Stimulated activated effector memory CD8-positive, alpha-beta T cell treated with anti-CD3 and anti-CD28 coated beads, Interleukin-12 subunit alpha, Interleukin-12 subunit beta, amount 100 ng/mL, for 72 hours (primary cell): ENCODE results near the gene TANK.

Experiments
- ATAC-seq: fragments of 150-1000 bp; cut with Tn5 transposase; 2 replicates; pipeline ENCODE4 v1.10.0; 2021
- DNase-seq, 2 donors: peaks; one replicate each; pipeline ENCODE4 v3.0.0; 2021 to 2022; ENCODE audit warnings: low spot score in 2 of 2
- H3K27ac Mint-ChIP-seq: one replicate; pipeline ENCODE4 v1.8.0; 2022; ENCODE audit warnings: mild to moderate bottlenecking, mixed read lengths
- H3K36me3 Mint-ChIP-seq: one replicate; pipeline ENCODE4 v1.8.0; 2022; ENCODE audit warnings: mild to moderate bottlenecking, mixed read lengths
- H3K4me1 Mint-ChIP-seq: one replicate; pipeline ENCODE4 v1.8.0; 2022; ENCODE audit warnings: mixed read lengths
- H3K4me3 Mint-ChIP-seq: one replicate; pipeline ENCODE4 v1.8.0; 2022; ENCODE audit warnings: mild to moderate bottlenecking, mixed read lengths
- H3K9me3 Mint-ChIP-seq: one replicate; pipeline ENCODE4 v1.8.0; 2022; ENCODE audit warnings: mixed read lengths

The TANK gene

DNA sequence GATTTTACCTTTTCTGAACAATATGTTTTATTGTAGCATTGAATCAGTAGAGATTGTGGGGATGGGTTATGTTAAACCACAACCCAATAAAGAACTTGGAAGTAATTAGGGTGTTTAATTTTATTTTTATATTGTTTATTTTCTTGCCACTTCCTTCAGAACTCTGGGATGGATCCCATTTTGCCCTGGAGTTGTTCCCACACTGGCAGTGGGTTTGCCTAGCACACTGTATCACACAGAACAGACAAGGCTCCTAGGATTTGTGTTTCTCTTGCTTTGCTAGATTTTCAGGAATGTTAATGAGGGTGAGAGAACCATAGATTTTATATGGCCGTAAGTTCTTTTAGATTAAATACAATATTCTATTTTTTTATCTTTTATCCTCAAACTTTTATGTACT lies 59.0 kb downstream of the TANK start:
- ATAC-seq (no peak), DNase-seq (no peak)
- Mint-ChIP-seq H3K9me3 (no peaks in the 10 kb centered on the region), H3K4me1 (peaks cover 31% of the 10 kb centered on the region), H3K4me3 (no peak overlapping the region), H3K36me3 (peaks cover 87% of the 10 kb centered on the region), H3K27ac (peak overlapping the region; percentile 63)

DNA sequence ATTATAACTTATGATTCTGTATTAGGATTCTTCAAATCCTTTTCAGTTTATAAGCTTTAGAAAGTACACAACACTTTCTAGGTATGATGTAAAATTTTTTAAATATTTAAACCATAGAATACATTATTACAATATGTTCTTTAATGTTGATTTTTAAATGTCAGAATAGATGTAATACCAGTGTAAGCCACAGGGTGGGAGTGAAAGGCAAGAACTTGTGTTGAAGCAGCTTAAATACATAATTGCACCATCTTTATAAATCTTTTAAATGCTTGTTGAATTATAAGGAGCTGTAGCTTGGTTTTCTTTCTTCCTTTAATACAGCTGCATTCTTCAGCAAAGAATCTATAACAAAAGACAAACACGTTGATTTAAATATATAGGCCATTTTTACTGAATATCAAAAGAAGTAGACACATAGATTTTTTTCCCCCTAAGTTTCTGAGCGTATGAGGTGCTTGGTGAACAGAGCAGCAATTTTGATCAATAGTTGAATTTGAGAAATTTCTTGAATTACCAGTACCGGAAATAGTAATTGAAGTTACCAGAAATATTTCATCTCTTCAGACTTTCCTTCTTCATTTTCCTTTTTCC lies 63.0 kb downstream of the TANK start:
- Mint-ChIP-seq H3K36me3 (peaks cover 96% of the 10 kb centered on the region), H3K9me3 (no peaks in the 10 kb centered on the region), H3K4me3 (no peak overlapping the region), H3K4me1 (peaks cover 7% of the 10 kb centered on the region), H3K27ac (no peak overlapping the region)
- DNase-seq (no peak), ATAC-seq (no peak)

DNA sequence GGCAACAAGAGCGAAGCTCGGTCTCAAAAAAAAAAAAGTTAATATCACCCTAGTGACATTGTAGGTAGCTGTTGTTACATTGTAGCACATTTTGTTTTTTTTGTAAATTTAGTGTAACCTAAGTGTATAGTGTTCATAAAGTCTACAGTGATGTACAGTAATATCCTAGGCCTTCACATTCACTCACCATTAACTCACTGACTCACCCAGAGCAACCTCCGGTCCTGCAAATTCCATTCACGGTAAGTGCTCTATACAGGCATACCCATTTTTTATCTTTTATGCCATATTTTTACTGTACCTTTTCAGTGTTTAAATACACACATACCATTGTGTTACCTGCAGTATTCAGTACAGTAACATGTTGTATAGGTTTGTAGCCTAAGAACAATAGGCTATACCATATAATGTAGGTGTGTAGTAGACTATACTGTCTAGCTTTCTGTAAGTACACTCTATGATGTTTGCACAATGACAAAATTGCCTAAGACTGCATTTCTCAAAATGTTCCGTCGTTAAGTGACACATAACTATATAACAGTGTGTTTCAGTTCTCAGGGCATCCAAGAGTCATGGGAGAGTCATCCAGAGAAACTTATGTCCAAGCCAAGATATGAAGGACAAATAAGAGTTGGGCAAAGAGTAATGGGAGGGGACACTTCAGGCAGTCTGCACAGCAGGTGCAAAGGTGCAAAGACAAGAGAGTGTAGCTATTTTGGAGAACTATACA lies 68.4 kb downstream of the TANK start:
- Mint-ChIP-seq H3K9me3 (no peaks in the 10 kb centered on the region), H3K4me1 (no peaks in the 10 kb centered on the region), H3K27ac (peak overlapping the region; percentile 5), H3K4me3 (no peak overlapping the region), H3K36me3 (peaks cover 99% of the 10 kb centered on the region)
- DNase-seq (no peak), ATAC-seq (no peak)

DNA sequence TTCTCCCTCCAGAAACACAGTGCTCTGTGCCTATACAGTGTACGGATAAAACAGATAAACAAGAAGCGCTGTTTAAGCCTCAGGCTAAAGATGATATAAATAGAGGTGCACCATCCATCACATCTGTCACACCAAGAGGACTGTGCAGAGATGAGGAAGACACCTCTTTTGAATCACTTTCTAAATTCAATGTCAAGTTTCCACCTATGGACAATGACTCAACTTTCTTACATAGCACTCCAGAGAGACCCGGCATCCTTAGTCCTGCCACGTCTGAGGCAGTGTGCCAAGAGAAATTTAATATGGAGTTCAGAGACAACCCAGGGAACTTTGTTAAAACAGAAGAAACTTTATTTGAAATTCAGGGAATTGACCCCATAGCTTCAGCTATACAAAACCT lies 70.7 kb downstream of the TANK start:
- peak overlapping the region; percentile 26 for H3K27ac Mint-ChIP-seq

DNA sequence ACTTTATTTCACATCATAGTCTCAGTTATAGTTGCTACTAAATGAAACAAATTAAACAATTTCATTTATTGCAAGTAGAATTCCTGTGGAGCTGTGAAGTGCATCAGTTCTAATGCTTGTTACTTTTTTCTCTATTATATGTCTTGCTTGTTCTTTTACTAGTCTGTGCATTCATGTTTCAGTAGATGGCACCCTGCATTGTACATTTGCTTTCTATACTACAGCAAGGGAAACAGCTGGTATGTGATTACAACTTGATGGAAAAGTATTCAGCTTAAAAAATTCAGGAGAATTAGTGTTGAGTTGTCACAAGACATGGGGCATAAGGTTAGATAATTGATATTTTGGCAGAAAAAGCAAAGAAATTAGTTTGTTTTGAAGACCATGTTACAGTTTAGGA lies 72.3 kb downstream of the TANK start:
- Mint-ChIP-seq H3K27ac (no peak overlapping the region), H3K4me3 (no peak overlapping the region), H3K4me1 (peaks cover 17% of the 10 kb centered on the region), H3K36me3 (peaks cover 99% of the 10 kb centered on the region), H3K9me3 (no peaks in the 10 kb centered on the region)
- DNase-seq (no peak), ATAC-seq (no peak)

More for the DNA sequence above, 70.7 kb downstream of the TANK start:
- peaks cover 99% of the 10 kb centered on the region for H3K36me3 Mint-ChIP-seq
- DNase-seq (no peak), ATAC-seq (no peak)
- H3K9me3 Mint-ChIP-seq, result no peaks in the 10 kb centered on the region
- H3K4me1 Mint-ChIP-seq, result peaks cover 5% of the 10 kb centered on the region
- no peak overlapping the region for H3K4me3 Mint-ChIP-seq

DNA sequence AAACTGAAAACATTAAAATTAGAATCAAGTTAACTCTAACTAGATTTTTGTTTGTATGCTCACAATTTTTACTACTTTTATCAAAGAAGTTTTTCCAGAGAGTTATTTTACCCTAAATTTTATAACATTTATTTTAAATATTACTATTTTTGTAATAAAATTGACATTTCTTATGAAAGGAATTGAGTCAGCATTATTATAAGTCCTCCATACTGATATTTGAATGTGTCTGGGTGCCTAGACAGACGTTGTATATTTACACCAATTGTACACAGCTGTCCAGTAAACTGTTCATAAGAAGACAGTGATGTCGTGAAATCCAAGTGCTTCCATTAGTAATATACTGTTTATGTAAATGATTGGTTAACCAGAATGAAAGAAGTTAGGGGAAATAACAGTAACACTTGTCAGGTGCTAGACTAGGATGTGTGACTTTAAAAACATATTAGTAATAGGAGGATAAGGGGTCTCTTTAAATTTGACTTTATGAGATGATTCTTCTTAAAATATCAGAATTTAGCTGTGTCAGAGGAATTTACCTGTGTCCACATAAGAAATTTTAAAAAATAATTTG lies 73.7 kb downstream of the TANK start:
- Mint-ChIP-seq H3K27ac (no peak overlapping the region), H3K4me1 (peaks cover 27% of the 10 kb centered on the region), H3K36me3 (peaks cover 96% of the 10 kb centered on the region), H3K9me3 (no peaks in the 10 kb centered on the region), H3K4me3 (no peak overlapping the region)
- ATAC-seq (peak; percentile 42), DNase-seq (no peak)

DNA sequence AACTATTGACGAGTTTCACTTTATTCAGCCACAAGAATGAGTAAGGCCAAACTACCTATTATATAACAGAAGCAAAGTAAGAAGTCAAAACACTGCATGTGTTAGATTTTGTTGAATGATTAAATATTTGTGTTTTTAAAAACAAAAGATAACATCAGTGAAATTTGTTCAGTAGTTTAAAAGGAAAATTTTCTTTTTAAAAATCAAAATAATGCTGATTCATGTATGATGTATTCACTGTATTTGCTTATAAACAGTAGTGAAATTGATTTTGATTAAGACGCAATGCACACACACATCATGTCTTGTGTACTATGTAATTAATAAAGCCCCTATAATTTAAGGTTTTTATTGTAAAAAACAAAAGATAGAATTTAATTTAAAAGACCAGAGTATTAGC lies 74.4 kb downstream of the TANK start:
- Mint-ChIP-seq H3K9me3 (no peaks in the 10 kb centered on the region), H3K4me1 (peaks cover 27% of the 10 kb centered on the region)

DNA sequence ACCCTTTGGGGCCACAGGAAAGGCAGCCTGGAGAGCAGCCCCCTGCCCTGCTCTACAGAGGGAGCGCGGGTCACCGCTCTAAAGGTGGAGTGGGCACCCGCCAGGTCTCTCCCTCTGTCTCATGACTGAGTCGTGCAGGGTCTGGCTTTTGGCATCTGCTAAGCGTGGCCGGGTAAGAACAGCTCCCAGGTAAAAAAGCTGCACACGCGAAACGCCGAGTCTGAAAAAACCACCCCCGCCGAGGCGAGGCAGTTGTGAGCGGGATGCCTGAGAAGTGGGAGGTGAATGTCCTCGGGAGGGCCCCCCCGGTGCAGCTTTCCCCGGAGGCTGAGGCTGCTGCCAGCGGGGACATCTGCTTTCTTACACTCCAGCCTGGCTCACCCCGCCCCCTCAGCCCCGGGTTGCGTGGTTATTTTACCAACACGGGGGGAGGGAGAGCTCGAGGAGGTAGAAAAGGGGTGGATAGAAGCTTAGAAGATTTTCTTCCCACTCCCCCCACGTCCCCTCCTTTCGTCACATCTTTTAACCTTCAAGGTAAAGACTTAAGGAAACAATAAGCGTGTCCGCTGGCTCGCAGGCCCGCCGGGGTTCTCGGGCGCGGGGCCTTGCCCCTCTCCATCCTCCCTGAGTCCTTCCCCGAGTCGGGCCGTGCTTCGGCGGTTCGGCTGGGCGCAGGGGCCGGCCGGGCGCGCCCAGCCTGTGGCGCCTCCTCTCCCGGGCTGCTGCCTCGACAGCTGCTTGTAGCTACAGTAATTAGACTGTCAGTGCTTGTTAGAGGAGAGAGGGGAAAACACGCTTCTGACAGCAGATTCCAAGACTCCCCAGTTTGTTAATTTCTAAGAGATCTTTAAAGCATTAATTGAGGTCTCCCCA lies 77.4 kb downstream of the TANK start:
- peak overlapping the region; percentile 81 for H3K4me3 Mint-ChIP-seq
- H3K9me3 Mint-ChIP-seq, result no peaks in the 10 kb centered on the region
- peaks cover 27% of the 10 kb centered on the region for H3K4me1 Mint-ChIP-seq
- H3K36me3 Mint-ChIP-seq, result peaks cover 60% of the 10 kb centered on the region
- ATAC-seq (peak; percentile 70), DNase-seq (peak; percentile 24 to 71)
- H3K27ac Mint-ChIP-seq, result peak overlapping the region; percentile 69

More for the DNA sequence above, 74.4 kb downstream of the TANK start:
- ATAC-seq, result no peak
- no peak for DNase-seq
- Mint-ChIP-seq H3K27ac (no peak overlapping the region), H3K4me3 (no peak overlapping the region), H3K36me3 (peaks cover 90% of the 10 kb centered on the region)

DNA sequence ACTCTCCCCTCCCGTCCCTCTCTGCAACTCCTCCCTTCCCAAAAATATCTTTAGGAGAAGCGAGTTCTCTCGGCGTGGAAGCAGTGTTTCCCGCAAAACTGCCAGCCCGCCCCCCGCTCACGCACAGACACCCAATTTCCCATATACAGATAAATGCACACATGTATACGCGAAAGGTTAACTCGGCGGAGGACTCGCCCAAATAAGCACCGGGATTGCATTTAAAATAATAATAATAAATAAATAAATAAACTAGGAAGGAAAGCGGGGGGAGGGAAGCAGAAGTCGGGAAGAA lies 78.0 kb downstream of the TANK start:
- ATAC-seq (no peak), DNase-seq (no peak)
- Mint-ChIP-seq H3K4me3 (peak overlapping the region; percentile 81), H3K36me3 (peaks cover 54% of the 10 kb centered on the region), H3K4me1 (peaks cover 27% of the 10 kb centered on the region), H3K9me3 (no peaks in the 10 kb centered on the region), H3K27ac (peak overlapping the region; percentile 69)

DNA sequence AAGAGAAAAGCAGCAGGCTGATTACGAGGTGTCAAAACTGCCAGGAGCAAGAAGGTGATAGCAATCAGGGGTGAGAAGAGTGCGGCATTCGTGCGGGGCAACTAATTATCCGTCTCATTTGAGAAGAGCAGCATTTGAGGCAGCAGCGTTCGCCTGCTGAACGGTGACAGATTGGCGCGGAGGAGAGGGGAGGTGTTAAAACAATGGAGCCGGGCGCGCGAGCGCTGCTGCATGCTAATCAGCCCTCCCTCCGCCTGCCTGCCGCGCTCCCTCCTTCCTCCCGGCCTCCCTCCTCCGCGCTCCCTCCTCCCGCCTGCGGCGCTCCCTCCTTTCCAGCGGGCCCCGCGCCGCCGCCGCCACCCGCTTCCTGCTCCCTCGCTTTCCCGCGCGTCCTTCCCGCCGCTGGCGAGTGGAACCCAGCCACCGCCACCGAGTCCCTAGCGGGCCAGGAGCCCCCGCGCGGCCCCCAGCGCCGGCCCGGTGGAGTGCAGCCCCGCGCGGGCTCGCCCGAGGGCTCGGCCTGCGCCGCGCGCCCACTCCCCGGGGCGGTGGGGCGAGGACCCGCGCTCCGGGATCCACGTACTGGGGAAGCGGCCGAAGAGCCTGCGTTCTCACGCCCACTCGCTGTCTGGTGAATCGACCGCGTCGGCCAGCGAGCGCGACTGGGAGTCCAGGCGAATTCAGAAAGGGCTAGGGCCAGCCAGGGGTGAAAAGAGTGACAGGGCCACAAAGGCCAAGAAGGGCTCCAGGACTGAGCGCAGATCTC lies 78.5 kb downstream of the TANK start:
- H3K4me3 Mint-ChIP-seq, result peak overlapping the region; percentile 81
- H3K4me1 Mint-ChIP-seq, result peaks cover 27% of the 10 kb centered on the region

DNA sequence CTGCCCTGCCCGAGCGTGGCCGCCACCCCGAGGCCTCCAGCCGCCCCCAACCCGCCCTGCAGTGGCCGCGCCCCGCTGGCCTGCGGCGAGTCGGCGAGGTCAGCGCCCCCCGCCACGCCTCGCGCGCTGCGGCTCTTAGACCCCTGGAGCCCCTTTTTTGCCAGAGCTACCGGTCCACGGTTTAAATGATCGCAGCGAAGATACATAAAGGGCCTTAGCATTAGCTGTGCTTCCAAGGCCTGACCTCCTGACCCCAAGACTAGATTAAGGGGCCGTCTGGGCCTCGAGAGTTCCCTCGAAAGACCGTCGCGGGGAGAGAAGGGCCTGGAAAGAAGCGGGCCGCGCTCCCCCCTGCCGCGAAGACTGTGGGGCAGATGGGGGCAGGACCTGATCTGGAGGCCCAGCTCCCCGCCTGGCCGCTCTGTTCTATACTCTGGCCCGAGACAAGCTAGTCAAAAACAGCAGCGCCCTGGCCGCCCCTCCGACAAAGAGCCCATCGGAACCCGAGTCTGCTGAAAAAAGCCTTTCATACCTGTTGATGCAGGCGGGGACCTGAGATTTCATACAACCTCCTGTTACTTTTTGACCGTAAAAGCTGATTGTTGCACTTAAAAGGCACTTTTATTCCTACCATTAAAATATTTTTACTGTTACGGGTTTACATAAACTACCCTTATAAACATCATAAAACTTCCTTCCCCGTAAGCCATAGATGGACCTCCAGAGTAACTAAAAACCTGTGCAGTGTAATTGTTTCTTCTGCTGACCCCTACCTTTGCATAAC lies 79.3 kb downstream of the TANK start:
- no peak overlapping the region for H3K27ac Mint-ChIP-seq
- DNase-seq (no peak), ATAC-seq (no peak)
- peaks cover 41% of the 10 kb centered on the region for H3K36me3 Mint-ChIP-seq
- H3K9me3 Mint-ChIP-seq, result no peaks in the 10 kb centered on the region
- H3K4me1 Mint-ChIP-seq, result peaks cover 25% of the 10 kb centered on the region
- H3K4me3 Mint-ChIP-seq, result peak overlapping the region; percentile 81

More for the DNA sequence above, 78.5 kb downstream of the TANK start:
- DNase-seq (peak; percentile 24 to 77), ATAC-seq (peak; percentile 81)
- H3K36me3 Mint-ChIP-seq, result peaks cover 49% of the 10 kb centered on the region
- H3K9me3 Mint-ChIP-seq, result no peaks in the 10 kb centered on the region
- H3K27ac Mint-ChIP-seq, result peak overlapping the region; percentile 69

DNA sequence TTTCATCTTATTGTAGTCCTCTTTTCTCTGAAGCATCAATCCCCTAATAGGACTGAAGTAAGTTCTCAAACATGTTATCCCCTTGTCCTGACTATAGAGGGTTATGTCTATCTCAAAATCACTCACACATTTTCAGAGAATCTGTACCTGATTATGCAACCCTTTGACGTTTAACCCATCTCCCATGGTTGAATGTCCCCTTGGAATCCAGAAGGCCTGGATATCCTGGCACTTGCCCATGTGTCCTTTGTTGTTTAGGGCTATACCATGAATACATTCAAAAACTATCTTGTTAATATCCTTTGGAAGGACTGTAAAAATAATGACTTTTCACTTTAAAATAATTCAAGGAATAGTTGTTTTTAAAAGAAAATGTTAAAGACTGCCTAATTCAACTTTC lies 81.7 kb downstream of the TANK start:
- no peak overlapping the region for H3K4me3 Mint-ChIP-seq
- ATAC-seq (no peak), DNase-seq (no peak)
- H3K4me1 Mint-ChIP-seq, result peaks cover 24% of the 10 kb centered on the region
- peaks cover 17% of the 10 kb centered on the region for H3K36me3 Mint-ChIP-seq
- no peak overlapping the region for H3K27ac Mint-ChIP-seq
- no peaks in the 10 kb centered on the region for H3K9me3 Mint-ChIP-seq

DNA sequence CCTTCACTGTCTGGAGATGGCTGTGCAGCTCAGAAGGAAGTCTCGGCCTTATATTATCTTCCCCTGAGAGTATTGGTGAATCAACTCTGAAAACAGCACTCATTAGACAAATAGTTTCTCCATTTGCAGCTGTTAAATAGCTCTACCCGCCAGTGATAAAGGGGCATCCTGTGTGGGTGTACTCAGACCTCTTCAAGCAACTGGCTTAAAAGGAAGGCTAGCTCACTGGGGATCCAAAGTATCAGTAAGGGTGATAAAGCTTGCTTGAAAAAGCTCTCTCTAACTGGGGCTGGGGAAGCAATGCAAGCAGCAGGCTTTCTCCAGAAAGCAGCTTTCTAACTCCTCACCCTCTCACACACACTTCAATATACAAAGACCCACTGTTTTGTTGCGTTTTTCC lies 83.1 kb downstream of the TANK start:
- DNase-seq (no peak), ATAC-seq (no peak)
- H3K9me3 Mint-ChIP-seq, result no peaks in the 10 kb centered on the region
- no peak overlapping the region for H3K27ac Mint-ChIP-seq
- H3K36me3 Mint-ChIP-seq, result peaks cover 5% of the 10 kb centered on the region
- peak overlapping the region; percentile 76 for H3K4me3 Mint-ChIP-seq
- H3K4me1 Mint-ChIP-seq, result peaks cover 10% of the 10 kb centered on the region

DNA sequence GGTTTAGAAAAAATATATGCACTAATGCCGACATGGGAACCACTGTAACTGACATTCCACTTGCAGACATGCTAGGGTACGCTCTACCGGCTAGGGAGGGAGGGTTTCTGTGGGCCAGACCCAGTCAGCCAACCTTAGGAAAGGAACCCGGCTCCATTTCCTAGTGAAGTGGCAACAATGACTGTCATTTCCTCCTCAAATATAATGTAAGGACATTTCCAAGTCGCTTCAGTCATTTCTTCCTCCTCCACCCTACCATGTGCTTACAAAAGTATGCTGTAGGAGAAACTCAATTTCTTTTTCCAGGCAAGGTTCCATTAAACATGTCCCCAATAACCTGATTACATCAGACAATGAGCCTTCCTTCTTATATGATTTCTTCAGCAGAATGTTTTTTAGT lies 83.7 kb downstream of the TANK start:
- H3K36me3 Mint-ChIP-seq, result no peaks in the 10 kb centered on the region
- no peak for ATAC-seq
- H3K27ac Mint-ChIP-seq, result peak overlapping the region; percentile 92
- H3K9me3 Mint-ChIP-seq, result no peaks in the 10 kb centered on the region
- peak overlapping the region; percentile 76 for H3K4me3 Mint-ChIP-seq
- H3K4me1 Mint-ChIP-seq, result peaks cover 7% of the 10 kb centered on the region
- no peak for DNase-seq
